PFSK-1 (cell line): Measurements from ENCODE around the gene CHRNB1.

Source experiments
- FOXP2 ChIP-seq: optimal IDR thresholded peaks from 2 replicates; pipeline ENCODE3; 2011; ENCODE audit warnings: borderline replicate concordance, control low read depth, inconsistent platforms; ENCODE audit not compliant: insufficient read depth; ENCODE audit errors: extremely low read length, extremely low read depth
- POLR2AphosphoS5 ChIP-seq: IDR thresholded peaks from 2 replicates; pipeline ENCODE4 v1.6.1; 2012; ENCODE audit warnings: low read depth, mild to moderate bottlenecking, control low read depth, low read length, moderate library complexity
- SIN3A ChIP-seq: IDR thresholded peaks from 2 replicates; pipeline ENCODE4 v1.6.1; 2012; ENCODE audit warnings: mild to moderate bottlenecking, low read length, moderate library complexity, borderline replicate concordance; ENCODE audit not compliant: insufficient read depth
- TAF1 ChIP-seq: IDR thresholded peaks from 2 replicates; pipeline ENCODE4 v1.6.1; 2012; ENCODE audit warnings: low read length, control low read depth, borderline replicate concordance; ENCODE audit not compliant: insufficient read depth

DNA sequence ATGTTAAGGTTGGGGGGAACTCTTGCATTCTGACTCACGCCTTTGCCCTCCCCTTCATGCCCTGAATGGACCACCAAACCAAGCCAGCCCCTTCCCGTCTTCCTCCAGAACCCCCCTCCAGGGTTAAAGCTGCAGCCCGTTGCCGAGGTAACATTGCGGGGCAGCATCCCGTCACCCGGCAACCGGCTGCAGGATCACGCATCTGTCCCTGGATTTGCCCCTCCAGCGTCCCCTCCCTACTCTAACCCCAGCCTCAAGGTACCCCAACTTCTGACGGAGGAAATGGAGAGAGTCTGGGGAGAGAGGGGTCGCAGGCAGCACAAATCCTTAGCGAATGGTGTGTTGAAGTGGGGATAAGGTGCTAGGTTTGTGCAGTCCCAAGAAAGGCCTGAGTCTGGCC, 37.8 kb upstream of the CHRNB1 start:
- TF ChIP-seq POLR2AphosphoS5 (no peak), TAF1 (no peak), SIN3A (no peak), FOXP2 (no peak)
